GM18505 (cell line): ENCODE results near the gene RAPGEF5.

ENCODE experiments used
- ATAC-seq: cut with Tn5 transposase; IDR thresholded peaks from one replicate; pipeline ENCODE4 v1.9.1; 2021; ENCODE audit not compliant: unreplicated experiment
- POLR2A ChIP-seq: IDR thresholded peaks from 4 replicates; pipeline ENCODE4 v1.6.1; 2011; ENCODE audit warnings: borderline replicate concordance; ENCODE audit not compliant: insufficient read depth, insufficient read length; ENCODE audit errors: extremely low read depth

The RAPGEF5 gene

GRCh38 chr7:22231806-22232205 lies 125.1 kb downstream of the RAPGEF5 start:
- no peak for ATAC-seq
- no peak for TF ChIP-seq POLR2A

- TF ChIP-seq POLR2A = no peak
- ATAC-seq = no peak
Measured at GRCh38 chr7:22231141-22231540, 125.8 kb downstream of the RAPGEF5 start.

DNA sequence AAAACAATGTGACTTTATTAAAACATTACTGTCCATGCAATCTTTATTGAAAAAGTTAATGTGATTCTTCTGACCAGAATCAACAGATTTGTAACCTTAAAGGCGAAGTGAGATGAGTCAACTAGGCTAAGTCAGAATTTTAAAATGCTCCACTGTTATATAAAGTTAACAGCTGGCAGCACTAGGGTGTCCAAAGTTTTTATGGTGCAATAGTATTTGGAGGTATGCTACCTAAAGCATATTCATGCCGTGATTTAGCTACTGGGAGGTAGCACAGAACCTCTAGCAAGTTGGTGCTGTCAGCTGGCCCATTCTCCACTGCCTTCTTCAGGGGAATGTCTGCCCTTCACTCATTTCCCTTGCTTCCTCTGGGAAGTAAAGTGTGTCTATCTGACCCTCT lies 126.7 kb downstream of the RAPGEF5 start:
- no peak for TF ChIP-seq POLR2A
- ATAC-seq = no peak

GRCh38 chr7:22229148-22229547 lies 127.8 kb downstream of the RAPGEF5 start:
- TF ChIP-seq POLR2A = no peak
- no peak for ATAC-seq

DNA sequence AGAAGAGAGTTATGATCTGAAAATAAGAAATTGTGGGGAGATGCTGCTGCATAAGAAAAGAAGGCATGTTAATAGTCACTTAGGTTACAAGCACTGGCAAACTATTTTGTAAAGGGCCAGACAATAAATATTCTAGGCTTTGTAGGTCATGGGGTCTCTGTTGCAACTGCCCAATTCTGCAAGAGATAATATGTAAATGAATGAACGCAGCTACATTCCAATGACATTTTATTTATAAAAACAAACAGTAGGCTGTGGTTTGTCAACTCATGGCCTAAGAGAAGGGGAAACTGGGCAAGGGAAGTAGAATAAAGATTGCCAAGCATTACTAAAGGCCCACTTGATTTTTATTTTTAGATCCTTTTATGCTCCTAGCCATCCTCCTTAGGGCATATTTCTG lies 133.1 kb downstream of the RAPGEF5 start:
- no peak for ATAC-seq
- TF ChIP-seq POLR2A = no peak

GRCh38 chr7:22220941-22221340 lies 136.0 kb downstream of the RAPGEF5 start:
- ATAC-seq = no peak
- no peak for TF ChIP-seq POLR2A

- no peak for ATAC-seq
- TF ChIP-seq POLR2A = no peak
Measured at GRCh38 chr7:22219739-22220493, 137.0 kb downstream of the RAPGEF5 start.

DNA sequence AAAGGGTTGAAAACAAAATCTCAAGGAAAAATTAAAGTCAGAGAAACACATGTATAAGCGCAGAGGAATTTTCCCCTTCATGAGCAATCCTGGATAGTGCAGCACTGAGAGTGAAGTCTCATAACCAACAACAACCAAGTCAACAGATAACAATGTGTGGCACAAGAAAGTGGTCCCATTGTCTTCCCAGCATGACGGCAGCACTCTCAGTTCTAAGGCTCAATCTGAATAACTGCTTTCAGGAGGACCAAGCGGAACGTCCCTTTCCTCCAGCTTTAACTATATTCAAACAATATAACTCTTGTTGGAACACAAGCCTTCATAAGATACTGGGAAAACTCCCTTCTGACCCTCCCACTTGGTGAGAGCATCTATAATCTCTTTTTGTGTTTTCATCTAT lies 137.9 kb downstream of the RAPGEF5 start:
- no peak for TF ChIP-seq POLR2A
- no peak for ATAC-seq

- ATAC-seq = no peak
- TF ChIP-seq POLR2A = no peak
Measured at GRCh38 chr7:22216832-22217475, 140.0 kb downstream of the RAPGEF5 start.

GRCh38 chr7:22216309-22216708 lies 140.6 kb downstream of the RAPGEF5 start:
- TF ChIP-seq POLR2A = no peak
- no peak for ATAC-seq

GRCh38 chr7:22214000-22214399 lies 143.0 kb downstream of the RAPGEF5 start:
- TF ChIP-seq POLR2A = no peak
- no peak for ATAC-seq

DNA sequence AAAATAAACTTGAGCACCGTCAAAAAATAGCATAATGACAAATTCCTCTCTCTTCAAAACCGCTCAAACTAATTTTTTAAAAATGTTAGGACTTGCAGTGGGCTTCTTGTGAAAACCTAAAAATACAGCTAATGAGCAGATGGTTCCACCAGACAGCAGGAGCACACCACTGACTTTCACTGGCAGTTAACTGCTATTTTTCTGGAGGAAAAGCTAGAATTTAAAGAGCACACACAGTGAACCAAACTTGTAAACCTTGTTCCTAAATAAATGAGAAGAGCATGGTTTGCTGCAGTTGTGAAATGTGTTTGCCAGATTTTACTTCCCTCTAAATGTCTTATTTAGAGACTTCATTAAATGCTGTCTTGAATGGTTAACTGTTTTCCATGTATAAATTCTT lies 143.9 kb downstream of the RAPGEF5 start:
- TF ChIP-seq POLR2A = no peak
- ATAC-seq = no peak

DNA sequence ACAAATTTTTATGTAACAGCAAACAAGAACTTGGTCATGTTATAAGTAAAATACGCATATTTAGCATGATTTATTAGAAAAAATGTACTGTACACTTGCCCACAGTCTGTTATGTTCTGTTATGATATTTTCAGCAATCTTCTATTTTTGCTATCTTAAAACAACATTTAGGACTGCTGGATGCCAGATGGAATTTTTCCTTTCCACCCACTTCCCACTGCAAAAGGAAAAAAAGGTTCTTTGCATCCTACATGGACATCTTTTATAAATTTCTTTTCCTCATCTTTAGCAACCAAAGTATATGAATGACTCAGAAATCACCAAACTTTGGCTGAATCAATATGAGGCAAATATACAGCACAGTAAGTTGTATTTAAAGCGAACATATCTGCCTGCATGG lies 146.0 kb downstream of the RAPGEF5 start:
- no peak for ATAC-seq
- no peak for TF ChIP-seq POLR2A

GRCh38 chr7:22210355-22210754 lies 146.6 kb downstream of the RAPGEF5 start:
- no peak for ATAC-seq
- no peak for TF ChIP-seq POLR2A
